CD4-positive, alpha-beta T cell treated with Interleukin-1 beta for 1 hour (primary cell): ENCODE results near the gene MYO1G.
"Not testable (repeated sequence)": the region's sequence is repeated elsewhere in the genome, so short reads cannot be mapped to it uniquely, and the experiment has no call there.

Experiments
- DNase-seq, 2 donors: peaks; one replicate each; pipeline ENCODE4 v3.0.0-alpha.2; 2020 to 2022

The MYO1G gene

GRCh38 chr7:44935016-44935415, 43.8 kb downstream of the MYO1G start:
- DNase-seq, result no peak

- DNase-seq, result not testable (repeated sequence)
Observed at GRCh38 chr7:44934510-44934909, 44.3 kb downstream of the MYO1G start.

- no peak for DNase-seq
Observed at GRCh38 chr7:44930921-44931320, 47.9 kb downstream of the MYO1G start.

GRCh38 chr7:44922351-44922694, 56.5 kb downstream of the MYO1G start:
- DNase-seq, result no peak

- DNase-seq, result peak; percentile 88 to 90
Observed at GRCh38 chr7:44921607-44922350, 57.0 kb downstream of the MYO1G start.

GRCh38 chr7:44920119-44920518, 58.7 kb downstream of the MYO1G start:
- no peak for DNase-seq

GRCh38 chr7:44918029-44918428, 60.8 kb downstream of the MYO1G start:
- DNase-seq, result no peak

DNA sequence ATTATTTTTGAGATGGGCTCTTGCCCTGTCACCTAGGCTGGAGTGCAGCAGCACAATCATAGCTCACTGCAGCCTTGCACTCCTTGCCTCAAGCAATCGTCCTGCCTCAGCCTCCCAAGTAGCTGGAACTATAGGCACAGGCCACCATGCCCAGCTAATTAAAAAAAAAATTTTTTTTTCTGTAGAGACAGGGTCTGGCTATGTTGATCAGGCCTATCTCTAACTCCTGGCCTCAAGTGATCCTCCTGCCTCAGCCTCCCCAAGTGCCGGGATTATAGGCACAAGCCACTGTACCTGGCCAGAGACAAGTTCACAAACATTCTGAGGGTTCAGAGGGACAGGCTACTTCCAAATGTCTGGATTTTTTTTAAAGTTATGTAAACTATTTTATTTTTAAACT, 61.4 kb downstream of the MYO1G start:
- no peak for DNase-seq

GRCh38 chr7:44914992-44915607, 63.7 kb downstream of the MYO1G start:
- DNase-seq, result peak; percentile 80 to 86

GRCh38 chr7:44912775-44913347, 66.0 kb downstream of the MYO1G start:
- DNase-seq, result no peak
